ENCODE results near the gene ABHD17B.

The ABHD17B gene

GRCh38 chr9:71884005-71884404 lies 27.0 kb downstream of the ABHD17B start:
- in situ Hi-C loops (cut with HindIII; ENCODE audit: low sequenced_read_pairs), result loop anchor here (25.0 kb wide), 1 partner anchor 103 kb away; no protein-coding TSS in a partner anchor

GRCh38 chr9:71879644-71880174 lies 31.3 kb downstream of the ABHD17B start:
- in situ Hi-C loops (cut with HindIII; ENCODE audit: low sequenced_read_pairs), result loop anchor here (25.0 kb wide), 1 partner anchor 108 kb away; no protein-coding TSS in a partner anchor

GRCh38 chr9:71878327-71879274 lies 32.4 kb downstream of the ABHD17B start:
- in situ Hi-C loops (cut with HindIII; ENCODE audit: low sequenced_read_pairs), result loop anchor here (25.0 kb wide), 1 partner anchor 109 kb away; no protein-coding TSS in a partner anchor

- in situ Hi-C loops (cut with HindIII; ENCODE audit: low sequenced_read_pairs), result loop anchor here (25.0 kb wide), 1 partner anchor 110 kb away; no protein-coding TSS in a partner anchor
Measured at GRCh38 chr9:71876829-71877228, 34.2 kb downstream of the ABHD17B start.

- in situ Hi-C loops (cut with HindIII; ENCODE audit: low sequenced_read_pairs), result loop anchor here (25.0 kb wide), 1 partner anchor 111 kb away; no protein-coding TSS in a partner anchor
Measured at GRCh38 chr9:71876106-71876505, 34.9 kb downstream of the ABHD17B start.

GRCh38 chr9:71875345-71875744 lies 35.6 kb downstream of the ABHD17B start:
- in situ Hi-C loops (cut with HindIII; ENCODE audit: low sequenced_read_pairs), result loop anchor here (25.0 kb wide), 1 partner anchor 112 kb away; no protein-coding TSS in a partner anchor

GRCh38 chr9:71863631-71864030 lies 47.4 kb downstream of the ABHD17B start:
- in situ Hi-C loops (cut with HindIII; ENCODE audit: low sequenced_read_pairs), result no loop called here

- in situ Hi-C loops (cut with HindIII; ENCODE audit: low sequenced_read_pairs), result no loop called here
Measured at GRCh38 chr9:71861618-71862017, 49.4 kb downstream of the ABHD17B start.

- in situ Hi-C loops (cut with HindIII; ENCODE audit: low sequenced_read_pairs), result no loop called here
Measured at GRCh38 chr9:71859939-71860338, 51.1 kb downstream of the ABHD17B start.

- in situ Hi-C loops (cut with HindIII; ENCODE audit: low sequenced_read_pairs), result no loop called here
Measured at GRCh38 chr9:71858812-71859211, 52.2 kb downstream of the ABHD17B start.

GRCh38 chr9:71858102-71858798 lies 52.7 kb downstream of the ABHD17B start:
- in situ Hi-C loops (cut with HindIII; ENCODE audit: low sequenced_read_pairs), result no loop called here

GRCh38 chr9:71857159-71857558 lies 53.8 kb downstream of the ABHD17B start:
- in situ Hi-C loops (cut with HindIII; ENCODE audit: low sequenced_read_pairs), result no loop called here

- in situ Hi-C loops (cut with HindIII; ENCODE audit: low sequenced_read_pairs), result no loop called here
Measured at GRCh38 chr9:71854811-71855210, 56.2 kb downstream of the ABHD17B start.

GRCh38 chr9:71853084-71853483 lies 57.9 kb downstream of the ABHD17B start:
- in situ Hi-C loops (cut with HindIII; ENCODE audit: low sequenced_read_pairs), result no loop called here

- in situ Hi-C loops (cut with HindIII; ENCODE audit: low sequenced_read_pairs), result no loop called here
Measured at GRCh38 chr9:71850996-71851395, 60.0 kb downstream of the ABHD17B start.

- in situ Hi-C loops (cut with HindIII; ENCODE audit: low sequenced_read_pairs), result no loop called here
Measured at GRCh38 chr9:71847892-71848291, 63.1 kb downstream of the ABHD17B start.

- in situ Hi-C loops (cut with HindIII; ENCODE audit: low sequenced_read_pairs), result no loop called here
Measured at GRCh38 chr9:71844808-71845207, 66.2 kb downstream of the ABHD17B start.

GRCh38 chr9:71839668-71840067 lies 71.3 kb downstream of the ABHD17B start:
- in situ Hi-C loops (cut with HindIII; ENCODE audit: low sequenced_read_pairs), result no loop called here

GRCh38 chr9:71835596-71835995 lies 75.4 kb downstream of the ABHD17B start:
- in situ Hi-C loops (cut with HindIII; ENCODE audit: low sequenced_read_pairs), result no loop called here

- in situ Hi-C loops (cut with HindIII; ENCODE audit: low sequenced_read_pairs), result no loop called here
Measured at GRCh38 chr9:71830929-71831328, 80.1 kb downstream of the ABHD17B start.

- in situ Hi-C loops (cut with HindIII; ENCODE audit: low sequenced_read_pairs), result no loop called here
Measured at GRCh38 chr9:71830153-71830552, 80.8 kb downstream of the ABHD17B start.
